ENCODE measurements around the gene AMBRA1. TPM values are rescaled to one million over a fixed set of nuclear protein-coding genes. Genes with fewer than 3 reads are reported as not detected.
A peak's percentile ranks its signal among the peaks of the same experiment; 100 is the strongest.
"Not testable (repeated sequence)": the region's sequence is repeated elsewhere in the genome, so short reads cannot be mapped to it uniquely, and the experiment has no call there.

The AMBRA1 gene
- total RNA-seq, 6 donors from 2014 or later, result 22.9 to 55.7 (median 33.2) TPM

DNA sequence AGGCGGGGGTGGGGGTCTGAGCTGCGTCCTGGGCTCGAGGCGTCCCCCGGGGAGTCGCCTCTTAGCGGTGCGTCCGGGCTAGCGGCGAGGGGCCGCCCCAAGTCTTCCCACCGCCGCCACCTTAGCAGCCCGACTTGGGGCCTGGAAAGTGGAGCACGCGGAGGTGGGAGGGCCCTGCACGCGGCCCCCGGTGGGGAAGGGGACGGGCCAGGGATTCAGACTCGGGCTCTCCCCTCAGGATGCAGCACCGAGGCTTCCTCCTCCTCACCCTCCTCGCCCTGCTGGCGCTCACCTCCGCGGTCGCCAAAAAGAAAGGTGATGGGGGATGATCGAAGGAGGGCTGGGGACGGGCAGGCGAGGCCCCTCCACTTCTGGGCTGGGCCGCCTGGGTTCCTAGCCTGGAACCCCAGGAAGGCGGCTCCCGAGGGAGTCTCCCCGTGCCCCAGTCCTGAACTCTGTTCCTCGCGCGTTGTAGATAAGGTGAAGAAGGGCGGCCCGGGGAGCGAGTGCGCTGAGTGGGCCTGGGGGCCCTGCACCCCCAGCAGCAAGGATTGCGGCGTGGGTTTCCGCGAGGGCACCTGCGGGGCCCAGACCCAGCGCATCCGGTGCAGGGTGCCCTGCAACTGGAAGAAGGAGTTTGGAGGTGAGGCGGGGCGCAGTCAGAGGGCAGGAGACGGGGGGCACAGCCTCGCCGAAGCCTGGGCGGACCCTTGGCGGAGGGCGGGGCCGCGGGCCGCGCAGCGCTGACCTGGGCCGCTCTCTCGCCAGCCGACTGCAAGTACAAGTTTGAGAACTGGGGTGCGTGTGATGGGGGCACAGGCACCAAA is 211.8 kb downstream of the AMBRA1 start:
- H3K36me3 ChIP-seq, result peaks cover 0 to 15% (median 8%) of the 10 kb centered on the region in 4 donors
- H3K9me3 ChIP-seq, result no peaks in the 10 kb centered on the region
- H3K27me3 ChIP-seq, result peaks cover 0 to 10% (median 2%) of the 10 kb centered on the region in 4 donors
- DNase-seq (peak in 1 of 2 donors; percentile 86), ATAC-seq (ENCODE audit: low FRiP score in 2 of 2) (no peak)
- TF ChIP-seq POLR2A (IDR thresholded peaks at IDR 0.05) (no peak), POLR2AphosphoS5 (IDR thresholded peaks at IDR 0.05) (no peak), CTCF (IDR thresholded peaks at IDR 0.05) (no peak), EP300 (IDR thresholded peaks at IDR 0.05) (no peak)
- H3K27ac ChIP-seq, result peak overlapping the region in 1 of 4 donors; percentile 80
- H3K4me3 ChIP-seq, result peak overlapping the region; percentile 22 to 92 (median 74)
- WGBS, 2 donors, result 0 to 3% methylated on average over 1 to 39 of the region's 66 CpGs
- peaks cover 18 to 40% (median 27%) of the 10 kb centered on the region in 4 donors for H3K4me1 ChIP-seq

DNA sequence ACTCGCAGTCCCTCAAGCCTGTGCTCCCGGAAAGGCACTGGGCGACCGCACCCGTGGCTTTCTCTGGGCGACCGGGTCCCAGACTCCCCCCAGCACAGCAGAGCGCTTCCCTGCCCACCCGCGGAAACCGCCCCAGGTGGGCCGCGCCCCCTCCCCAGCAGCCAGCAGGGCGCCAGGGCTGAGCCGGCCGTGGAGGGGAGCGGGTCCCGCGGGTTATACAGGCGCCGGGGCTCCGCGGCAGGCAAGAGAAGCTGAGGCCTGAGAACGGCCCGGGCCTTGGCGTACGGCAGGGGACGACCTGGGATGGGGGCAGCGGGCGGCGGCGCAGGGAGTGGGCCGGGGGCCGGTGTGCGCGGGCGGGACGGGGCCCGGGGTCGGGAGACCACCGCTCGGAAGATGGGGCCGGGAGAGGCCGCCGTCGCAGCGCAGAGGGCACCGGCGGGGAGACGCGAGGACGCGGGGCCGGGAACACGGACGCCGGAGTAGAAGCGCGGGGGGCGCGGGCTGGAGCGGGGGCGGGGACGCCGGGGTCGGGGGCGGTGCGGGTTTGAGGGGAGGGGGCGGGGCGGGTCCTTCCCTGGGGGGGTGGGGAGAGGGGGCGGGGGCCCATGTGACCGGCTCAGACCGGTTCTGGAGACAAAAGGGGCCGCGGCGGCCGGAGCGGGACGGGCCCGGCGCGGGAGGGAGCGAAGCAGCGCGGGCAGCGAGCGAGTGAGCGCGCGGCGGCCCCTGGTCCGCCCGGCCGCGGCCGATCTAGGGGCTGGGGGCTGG is 212.6 kb downstream of the AMBRA1 start, which contains the start of gene MDK:
MDK (plus strand) TSS at position 622 of the 771 bp plus-strand sequence. CDS start 389 bp downstream, outside the sequence.
- ATAC-seq (ENCODE audit: low FRiP score in 2 of 2) (peak in 1 of 2 donors; percentile 34), DNase-seq (peak in 1 of 2 donors; percentile 89)
- TF ChIP-seq POLR2AphosphoS5 (IDR thresholded peaks at IDR 0.05) (no peak), EP300 (IDR thresholded peaks at IDR 0.05) (no peak), CTCF (IDR thresholded peaks at IDR 0.05) (no peak), POLR2A (IDR thresholded peaks at IDR 0.05) (no peak)
- Histone ChIP-seq H3K4me3 (peak within 1 kb of the TSS; percentile 67 to 92 (median 74)), H3K9me3 (no peaks in the 10 kb centered on the region), H3K4me1 (peaks cover 18 to 40% (median 27%) of the 10 kb centered on the region in 4 donors), H3K27ac (peak within 1 kb of the TSS; percentile 71 to 88 (median 77)), H3K36me3 (peaks cover 0 to 23% (median 14%) of the 10 kb centered on the region in 4 donors), H3K27me3 (peaks cover 0 to 10% (median 2%) of the 10 kb centered on the region in 4 donors)
- WGBS, 2 donors, result 0% methylated on average over 13 of the region's 96 CpGs; no CpG with 5 or more reads in 1 of the 2 donors

GRCh38 chr11:46380340-46381047 is 213.3 kb downstream of the AMBRA1 start:
- 1 to 2% methylated on average over 22 to 31 of the region's 45 CpGs for WGBS, 2 donors
- peak; percentile 85 to 93 for DNase-seq
- peak in 1 of 2 donors; percentile 31 for TF ChIP-seq POLR2AphosphoS5 (IDR thresholded peaks at IDR 0.05)
- TF ChIP-seq CTCF (IDR thresholded peaks at IDR 0.05), result no peak
- TF ChIP-seq EP300 (IDR thresholded peaks at IDR 0.05), result no peak
- no peak for TF ChIP-seq POLR2A (IDR thresholded peaks at IDR 0.05)
- peaks cover 0 to 10% (median 2%) of the 10 kb centered on the region in 4 donors for H3K27me3 ChIP-seq
- peak; percentile 12 to 77 for ATAC-seq (ENCODE audit: low FRiP score in 2 of 2)
- peaks cover 18 to 40% (median 27%) of the 10 kb centered on the region in 4 donors for H3K4me1 ChIP-seq
- peaks cover 5 to 31% (median 22%) of the 10 kb centered on the region in 4 donors for H3K36me3 ChIP-seq
- no peaks in the 10 kb centered on the region for H3K9me3 ChIP-seq
- H3K4me3 ChIP-seq, result peak overlapping the region; percentile 67 to 92 (median 74)
- peak overlapping the region; percentile 71 to 88 (median 77) for H3K27ac ChIP-seq

DNA sequence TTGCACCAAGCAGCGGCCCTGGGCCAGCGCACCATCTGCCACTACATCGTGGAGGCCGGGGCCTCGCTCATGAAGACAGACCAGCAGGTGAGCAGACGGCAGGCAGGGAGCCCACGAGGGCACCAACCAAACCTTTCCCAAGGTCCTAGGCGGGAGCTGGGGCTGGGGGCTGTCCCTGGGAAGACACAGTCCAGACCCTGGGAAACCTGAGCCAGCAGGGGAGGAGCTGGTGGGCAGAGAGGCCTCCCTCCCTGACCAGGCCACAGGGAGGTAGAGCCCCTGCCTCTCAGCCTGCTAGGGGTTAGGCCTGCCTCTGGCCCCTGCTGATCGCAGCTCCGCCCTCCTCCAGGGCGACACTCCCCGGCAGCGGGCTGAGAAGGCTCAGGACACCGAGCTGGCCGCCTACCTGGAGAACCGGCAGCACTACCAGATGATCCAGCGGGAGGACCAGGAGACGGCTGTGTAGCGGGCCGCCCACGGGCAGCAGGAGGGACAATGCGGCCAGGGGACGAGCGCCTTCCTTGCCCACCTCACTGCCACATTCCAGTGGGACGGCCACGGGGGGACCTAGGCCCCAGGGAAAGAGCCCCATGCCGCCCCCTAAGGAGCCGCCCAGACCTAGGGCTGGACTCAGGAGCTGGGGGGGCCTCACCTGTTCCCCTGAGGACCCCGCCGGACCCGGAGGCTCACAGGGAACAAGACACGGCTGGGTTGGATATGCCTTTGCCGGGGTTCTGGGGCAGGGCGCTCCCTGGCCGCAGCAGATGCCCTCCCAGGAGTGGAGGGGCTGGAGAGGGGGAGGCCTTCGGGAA is 214.1 kb downstream of the AMBRA1 start:
- Histone ChIP-seq H3K36me3 (peaks cover 6 to 39% (median 30%) of the 10 kb centered on the region in 4 donors), H3K27me3 (peaks cover 0 to 10% (median 2%) of the 10 kb centered on the region in 4 donors), H3K27ac (peak overlapping the region; percentile 71 to 88 (median 77)), H3K4me1 (peaks cover 18 to 40% (median 27%) of the 10 kb centered on the region in 4 donors), H3K4me3 (peak overlapping the region in 3 of 4 donors; percentile 73 to 92 (median 76))
- peak; percentile 1 to 7 for ATAC-seq (ENCODE audit: low FRiP score in 2 of 2)
- peak in 1 of 2 donors; percentile 81 for DNase-seq
- WGBS, 2 donors, result 44 to 72% methylated on average over 5 to 27 of the region's 36 CpGs
- H3K9me3 ChIP-seq, result not testable (repeated sequence)

All from upper lobe of left lung (tissue), 6 donors.